WTC11 (cell line): Measurements from ENCODE around the gene HYDIN. TPM values are rescaled to one million over a fixed set of nuclear protein-coding genes. Genes with fewer than 3 reads are reported as not detected.

ENCODE experiments used
- ATAC-seq: fragments of 200-7000 bp; cut with Tn5 transposase; 2 replicates; pipeline ENCODE4 v1.10.0; 2021; ENCODE audit warnings: mild to moderate bottlenecking, moderate library complexity
- CTCF ChIA-PET: fragments of 300-600 bp; sonication (Branson Sonifier 250); formaldehyde crosslinking; loops from one replicate; lab custom pipeline; 2021; ENCODE audit warnings: antibody characterized with exemption; lab: Charles Lee
- POLR2A ChIA-PET: fragments of 350-600 bp; sonication (Branson Sonifier 250); formaldehyde crosslinking; loops from one replicate; lab custom pipeline; 2021; ENCODE audit warnings: antibody characterized with exemption; lab: Charles Lee
- DNase-seq: peaks from one replicate; pipeline ENCODE4 v3.0.0; 2021; ENCODE audit warnings: low spot score
- H3K27ac Mint-ChIP-seq: 2 replicates; pipeline ENCODE4 v1.8.0; 2021; ENCODE audit warnings: mixed read lengths
- H3K27me3 Mint-ChIP-seq: 2 replicates; pipeline ENCODE4 v1.8.0; 2021; ENCODE audit warnings: low read depth, mild to moderate bottlenecking, moderate library complexity, mixed read lengths
- H3K36me3 Mint-ChIP-seq: 2 replicates; pipeline ENCODE4 v1.8.0; 2021; ENCODE audit warnings: mixed read lengths
- H3K4me1 Mint-ChIP-seq: 2 replicates; pipeline ENCODE4 v1.8.0; 2022; ENCODE audit warnings: mixed read lengths
- H3K4me3 Mint-ChIP-seq: 2 replicates; pipeline ENCODE4 v1.8.0; 2021; ENCODE audit warnings: mild to moderate bottlenecking, moderate library complexity, mixed read lengths
- H3K9me3 Mint-ChIP-seq: 2 replicates; pipeline ENCODE4 v1.8.0; 2021; ENCODE audit warnings: mixed read lengths
- CBFB ChIP-seq: sonication (generic); formaldehyde crosslinking; IDR thresholded peaks from 2 replicates; pipeline ENCODE4 v1.8.1; 2022; ENCODE audit warnings: mild to moderate bottlenecking, low read depth, missing genetic modification reagents
- EMX1 ChIP-seq: fragments of 250-450 bp; sonication (Bioruptor Pico); IDR thresholded peaks from 2 replicates; pipeline ENCODE4 v1.8.0; 2021; ENCODE audit warnings: mild to moderate bottlenecking
- FOXK1 ChIP-seq: sonication (generic); formaldehyde crosslinking; IDR thresholded peaks from 2 replicates; pipeline ENCODE4 v1.8.0; 2022; ENCODE audit warnings: mild to moderate bottlenecking, moderate library complexity, missing genetic modification reagents
- GTF2I ChIP-seq: fragments of 250-450 bp; sonication (Bioruptor Pico); conservative IDR thresholded peaks from 2 replicates; pipeline ENCODE4 v1.4.0; 2021; ENCODE audit warnings: mild to moderate bottlenecking
- HMGA2 ChIP-seq: fragments of 250-450 bp; sonication (Bioruptor Pico); IDR thresholded peaks from 2 replicates; pipeline ENCODE4 v1.4.0; 2021; ENCODE audit warnings: mild to moderate bottlenecking, moderate library complexity
- JUN ChIP-seq: sonication (generic); formaldehyde crosslinking; IDR thresholded peaks from 2 replicates; pipeline ENCODE4 v1.8.0; 2023; ENCODE audit warnings: mild to moderate bottlenecking, missing genetic modification reagents
- KAT7 ChIP-seq: sonication (generic); formaldehyde crosslinking; IDR thresholded peaks from 2 replicates; pipeline ENCODE4 v1.8.1; 2023; ENCODE audit warnings: missing genetic modification reagents, mild to moderate bottlenecking, borderline replicate concordance
- OVOL2 ChIP-seq: fragments of 250-450 bp; sonication (Bioruptor Pico); IDR thresholded peaks from 2 replicates; pipeline ENCODE4 v1.9.0; 2021; ENCODE audit warnings: mild to moderate bottlenecking, borderline replicate concordance
- ZNF423 ChIP-seq: fragments of 250-450 bp; sonication (Bioruptor Pico); IDR thresholded peaks from 2 replicates; pipeline ENCODE4 v2.1.2; 2022; ENCODE audit warnings: mild to moderate bottlenecking, moderate library complexity
- total RNA-seq: library from RNA; stranded (reverse); gene quantifications from 3 replicates; pipeline ENCODE4 v1.2.3, GENCODE V29; 2021
- TF ChIP-seq, protein P1 (sequence below): sonication (generic); formaldehyde crosslinking; IDR thresholded peaks from 2 replicates; pipeline ENCODE4 v1.8.0; 2022; ENCODE audit warnings: missing genetic modification reagents
- TF ChIP-seq, protein P2 (sequence below): sonication (generic); formaldehyde crosslinking; IDR thresholded peaks from 2 replicates; pipeline ENCODE4 v1.8.1; 2022; ENCODE audit warnings: low read depth, missing genetic modification reagents, borderline replicate concordance
- TF ChIP-seq, protein P3 (sequence below): fragments of 200-600 bp; IDR thresholded peaks from 2 replicates; pipeline ENCODE4 v1.8.0; 2022; ENCODE audit warnings: antibody characterized with exemption
- TF ChIP-seq, protein P4 (sequence below): sonication (generic); formaldehyde crosslinking; IDR thresholded peaks from 2 replicates; pipeline ENCODE4 v1.8.1; 2022; ENCODE audit warnings: missing genetic modification reagents, borderline replicate concordance
- TF ChIP-seq, protein P5 (sequence below): sonication (generic); formaldehyde crosslinking; IDR thresholded peaks from 2 replicates; pipeline ENCODE4 v1.8.0; 2023; ENCODE audit warnings: missing genetic modification reagents, mild to moderate bottlenecking, borderline replicate concordance
- TF ChIP-seq, protein P6 (sequence below): fragments of 250-450 bp; sonication (Bioruptor Pico); IDR thresholded peaks from 2 replicates; pipeline ENCODE4 v1.9.0; 2021; ENCODE audit warnings: mild to moderate bottlenecking
- TF ChIP-seq, protein P7 (sequence below): sonication (generic); formaldehyde crosslinking; IDR thresholded peaks from 2 replicates; pipeline ENCODE4 v1.8.1; 2023; ENCODE audit warnings: mild to moderate bottlenecking, missing genetic modification reagents
- TF ChIP-seq, protein P8 (sequence below): sonication (generic); formaldehyde crosslinking; IDR thresholded peaks from 2 replicates; pipeline ENCODE4 v1.8.1; 2023; ENCODE audit warnings: mild to moderate bottlenecking, missing genetic modification reagents

HYDIN gene
- total RNA-seq, 1 experiment from 2014 or later: 2.6 TPM

DNA sequence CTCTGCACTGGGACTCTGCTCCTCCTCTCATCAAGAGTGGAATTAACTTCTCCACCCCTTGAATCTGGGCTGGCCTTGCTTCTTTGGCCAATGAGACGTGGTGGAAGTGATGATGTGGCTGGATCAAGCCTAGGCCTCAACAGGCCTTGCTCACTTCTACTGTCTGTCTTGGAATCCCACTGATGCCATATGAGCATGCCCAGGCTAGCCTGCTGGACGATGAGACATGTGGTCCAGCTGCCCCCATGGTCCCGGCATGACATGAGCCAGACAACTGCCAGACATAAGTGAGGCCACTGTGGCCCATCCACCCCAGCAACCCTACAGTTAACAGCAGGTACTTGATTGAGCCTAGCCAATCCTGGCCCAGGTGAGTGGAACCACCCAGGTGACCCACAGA is 448.3 kb downstream of the HYDIN start (continued):
- TF ChIP-seq, protein P1, sequence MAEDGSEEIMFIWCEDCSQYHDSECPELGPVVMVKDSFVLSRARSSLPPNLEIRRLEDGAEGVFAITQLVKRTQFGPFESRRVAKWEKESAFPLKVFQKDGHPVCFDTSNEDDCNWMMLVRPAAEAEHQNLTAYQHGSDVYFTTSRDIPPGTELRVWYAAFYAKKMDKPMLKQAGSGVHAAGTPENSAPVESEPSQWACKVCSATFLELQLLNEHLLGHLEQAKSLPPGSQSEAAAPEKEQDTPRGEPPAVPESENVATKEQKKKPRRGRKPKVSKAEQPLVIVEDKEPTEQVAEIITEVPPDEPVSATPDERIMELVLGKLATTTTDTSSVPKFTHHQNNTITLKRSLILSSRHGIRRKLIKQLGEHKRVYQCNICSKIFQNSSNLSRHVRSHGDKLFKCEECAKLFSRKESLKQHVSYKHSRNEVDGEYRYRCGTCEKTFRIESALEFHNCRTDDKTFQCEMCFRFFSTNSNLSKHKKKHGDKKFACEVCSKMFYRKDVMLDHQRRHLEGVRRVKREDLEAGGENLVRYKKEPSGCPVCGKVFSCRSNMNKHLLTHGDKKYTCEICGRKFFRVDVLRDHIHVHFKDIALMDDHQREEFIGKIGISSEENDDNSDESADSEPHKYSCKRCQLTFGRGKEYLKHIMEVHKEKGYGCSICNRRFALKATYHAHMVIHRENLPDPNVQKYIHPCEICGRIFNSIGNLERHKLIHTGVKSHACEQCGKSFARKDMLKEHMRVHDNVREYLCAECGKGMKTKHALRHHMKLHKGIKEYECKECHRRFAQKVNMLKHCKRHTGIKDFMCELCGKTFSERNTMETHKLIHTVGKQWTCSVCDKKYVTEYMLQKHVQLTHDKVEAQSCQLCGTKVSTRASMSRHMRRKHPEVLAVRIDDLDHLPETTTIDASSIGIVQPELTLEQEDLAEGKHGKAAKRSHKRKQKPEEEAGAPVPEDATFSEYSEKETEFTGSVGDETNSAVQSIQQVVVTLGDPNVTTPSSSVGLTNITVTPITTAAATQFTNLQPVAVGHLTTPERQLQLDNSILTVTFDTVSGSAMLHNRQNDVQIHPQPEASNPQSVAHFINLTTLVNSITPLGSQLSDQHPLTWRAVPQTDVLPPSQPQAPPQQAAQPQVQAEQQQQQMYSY (CRISPR knock-in tag): no peak
- no peak for TF ChIP-seq CBFB (CRISPR knock-in tag)
- TF ChIP-seq, protein P2, sequence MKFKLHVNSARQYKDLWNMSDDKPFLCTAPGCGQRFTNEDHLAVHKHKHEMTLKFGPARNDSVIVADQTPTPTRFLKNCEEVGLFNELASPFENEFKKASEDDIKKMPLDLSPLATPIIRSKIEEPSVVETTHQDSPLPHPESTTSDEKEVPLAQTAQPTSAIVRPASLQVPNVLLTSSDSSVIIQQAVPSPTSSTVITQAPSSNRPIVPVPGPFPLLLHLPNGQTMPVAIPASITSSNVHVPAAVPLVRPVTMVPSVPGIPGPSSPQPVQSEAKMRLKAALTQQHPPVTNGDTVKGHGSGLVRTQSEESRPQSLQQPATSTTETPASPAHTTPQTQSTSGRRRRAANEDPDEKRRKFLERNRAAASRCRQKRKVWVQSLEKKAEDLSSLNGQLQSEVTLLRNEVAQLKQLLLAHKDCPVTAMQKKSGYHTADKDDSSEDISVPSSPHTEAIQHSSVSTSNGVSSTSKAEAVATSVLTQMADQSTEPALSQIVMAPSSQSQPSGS (CRISPR knock-in tag): no peak
- TF ChIP-seq, protein P3, sequence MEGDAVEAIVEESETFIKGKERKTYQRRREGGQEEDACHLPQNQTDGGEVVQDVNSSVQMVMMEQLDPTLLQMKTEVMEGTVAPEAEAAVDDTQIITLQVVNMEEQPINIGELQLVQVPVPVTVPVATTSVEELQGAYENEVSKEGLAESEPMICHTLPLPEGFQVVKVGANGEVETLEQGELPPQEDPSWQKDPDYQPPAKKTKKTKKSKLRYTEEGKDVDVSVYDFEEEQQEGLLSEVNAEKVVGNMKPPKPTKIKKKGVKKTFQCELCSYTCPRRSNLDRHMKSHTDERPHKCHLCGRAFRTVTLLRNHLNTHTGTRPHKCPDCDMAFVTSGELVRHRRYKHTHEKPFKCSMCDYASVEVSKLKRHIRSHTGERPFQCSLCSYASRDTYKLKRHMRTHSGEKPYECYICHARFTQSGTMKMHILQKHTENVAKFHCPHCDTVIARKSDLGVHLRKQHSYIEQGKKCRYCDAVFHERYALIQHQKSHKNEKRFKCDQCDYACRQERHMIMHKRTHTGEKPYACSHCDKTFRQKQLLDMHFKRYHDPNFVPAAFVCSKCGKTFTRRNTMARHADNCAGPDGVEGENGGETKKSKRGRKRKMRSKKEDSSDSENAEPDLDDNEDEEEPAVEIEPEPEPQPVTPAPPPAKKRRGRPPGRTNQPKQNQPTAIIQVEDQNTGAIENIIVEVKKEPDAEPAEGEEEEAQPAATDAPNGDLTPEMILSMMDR: no peak
- TF ChIP-seq, protein P4, sequence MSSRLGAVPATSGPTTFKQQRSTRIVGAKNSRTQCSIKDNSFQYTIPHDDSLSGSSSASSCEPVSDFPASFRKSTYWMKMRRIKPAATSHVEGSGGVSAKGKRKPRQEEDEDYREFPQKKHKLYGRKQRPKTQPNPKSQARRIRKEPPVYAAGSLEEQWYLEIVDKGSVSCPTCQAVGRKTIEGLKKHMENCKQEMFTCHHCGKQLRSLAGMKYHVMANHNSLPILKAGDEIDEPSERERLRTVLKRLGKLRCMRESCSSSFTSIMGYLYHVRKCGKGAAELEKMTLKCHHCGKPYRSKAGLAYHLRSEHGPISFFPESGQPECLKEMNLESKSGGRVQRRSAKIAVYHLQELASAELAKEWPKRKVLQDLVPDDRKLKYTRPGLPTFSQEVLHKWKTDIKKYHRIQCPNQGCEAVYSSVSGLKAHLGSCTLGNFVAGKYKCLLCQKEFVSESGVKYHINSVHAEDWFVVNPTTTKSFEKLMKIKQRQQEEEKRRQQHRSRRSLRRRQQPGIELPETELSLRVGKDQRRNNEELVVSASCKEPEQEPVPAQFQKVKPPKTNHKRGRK: no peak
- TF ChIP-seq ZNF423: no peak
- TF ChIP-seq HMGA2 (CRISPR knock-in tag): no peak

DNA sequence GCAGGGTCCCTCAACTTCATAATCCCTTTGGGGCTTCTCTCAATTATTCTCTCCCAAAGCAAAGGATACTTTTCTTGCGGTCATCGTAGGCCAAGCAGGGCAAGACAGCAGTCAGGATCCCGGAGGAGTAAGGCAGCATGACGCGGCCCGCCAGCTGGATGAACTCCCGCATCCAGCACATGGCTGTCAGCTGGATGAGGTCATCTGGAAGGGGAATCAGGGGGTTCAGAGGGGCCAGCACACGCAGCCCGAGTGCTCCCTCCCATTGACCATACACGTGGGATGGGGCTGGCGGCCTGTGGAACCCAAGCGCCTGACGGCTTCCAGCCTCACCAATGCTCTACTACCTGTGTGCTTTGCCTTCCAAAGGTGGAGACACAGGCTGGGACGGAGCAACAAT is 448.7 kb downstream of the HYDIN start:
- no peak for DNase-seq
- CTCF ChIA-PET: interaction anchor here (1.0 kb wide), 1 partner anchor 11 kb away, joined by 4 read pairs; no protein-coding TSS in a partner anchor
- no peaks in the 10 kb centered on the region for H3K27me3 Mint-ChIP-seq
- no peak overlapping the region for H3K4me3 Mint-ChIP-seq
- no peak overlapping the region for H3K27ac Mint-ChIP-seq
- POLR2A ChIA-PET: no interaction called here
- no peak for ATAC-seq
- peaks cover 7% of the 10 kb centered on the region for H3K9me3 Mint-ChIP-seq
- H3K4me1 Mint-ChIP-seq: peaks cover 2% of the 10 kb centered on the region; the same call in 1 of the 2 replicates
- H3K36me3 Mint-ChIP-seq: peaks cover 64% of the 10 kb centered on the region
- TF ChIP-seq EMX1 (CRISPR knock-in tag): no peak
- no peak for TF ChIP-seq OVOL2 (CRISPR knock-in tag)
- no peak for TF ChIP-seq HMGA2 (CRISPR knock-in tag)
- TF ChIP-seq GTF2I (CRISPR knock-in tag): no peak
- TF ChIP-seq JUN (CRISPR knock-in tag): no peak
- TF ChIP-seq, protein P5, sequence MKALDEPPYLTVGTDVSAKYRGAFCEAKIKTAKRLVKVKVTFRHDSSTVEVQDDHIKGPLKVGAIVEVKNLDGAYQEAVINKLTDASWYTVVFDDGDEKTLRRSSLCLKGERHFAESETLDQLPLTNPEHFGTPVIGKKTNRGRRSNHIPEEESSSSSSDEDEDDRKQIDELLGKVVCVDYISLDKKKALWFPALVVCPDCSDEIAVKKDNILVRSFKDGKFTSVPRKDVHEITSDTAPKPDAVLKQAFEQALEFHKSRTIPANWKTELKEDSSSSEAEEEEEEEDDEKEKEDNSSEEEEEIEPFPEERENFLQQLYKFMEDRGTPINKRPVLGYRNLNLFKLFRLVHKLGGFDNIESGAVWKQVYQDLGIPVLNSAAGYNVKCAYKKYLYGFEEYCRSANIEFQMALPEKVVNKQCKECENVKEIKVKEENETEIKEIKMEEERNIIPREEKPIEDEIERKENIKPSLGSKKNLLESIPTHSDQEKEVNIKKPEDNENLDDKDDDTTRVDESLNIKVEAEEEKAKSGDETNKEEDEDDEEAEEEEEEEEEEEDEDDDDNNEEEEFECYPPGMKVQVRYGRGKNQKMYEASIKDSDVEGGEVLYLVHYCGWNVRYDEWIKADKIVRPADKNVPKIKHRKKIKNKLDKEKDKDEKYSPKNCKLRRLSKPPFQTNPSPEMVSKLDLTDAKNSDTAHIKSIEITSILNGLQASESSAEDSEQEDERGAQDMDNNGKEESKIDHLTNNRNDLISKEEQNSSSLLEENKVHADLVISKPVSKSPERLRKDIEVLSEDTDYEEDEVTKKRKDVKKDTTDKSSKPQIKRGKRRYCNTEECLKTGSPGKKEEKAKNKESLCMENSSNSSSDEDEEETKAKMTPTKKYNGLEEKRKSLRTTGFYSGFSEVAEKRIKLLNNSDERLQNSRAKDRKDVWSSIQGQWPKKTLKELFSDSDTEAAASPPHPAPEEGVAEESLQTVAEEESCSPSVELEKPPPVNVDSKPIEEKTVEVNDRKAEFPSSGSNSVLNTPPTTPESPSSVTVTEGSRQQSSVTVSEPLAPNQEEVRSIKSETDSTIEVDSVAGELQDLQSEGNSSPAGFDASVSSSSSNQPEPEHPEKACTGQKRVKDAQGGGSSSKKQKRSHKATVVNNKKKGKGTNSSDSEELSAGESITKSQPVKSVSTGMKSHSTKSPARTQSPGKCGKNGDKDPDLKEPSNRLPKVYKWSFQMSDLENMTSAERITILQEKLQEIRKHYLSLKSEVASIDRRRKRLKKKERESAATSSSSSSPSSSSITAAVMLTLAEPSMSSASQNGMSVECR: no peak
- TF ChIP-seq, protein P6, sequence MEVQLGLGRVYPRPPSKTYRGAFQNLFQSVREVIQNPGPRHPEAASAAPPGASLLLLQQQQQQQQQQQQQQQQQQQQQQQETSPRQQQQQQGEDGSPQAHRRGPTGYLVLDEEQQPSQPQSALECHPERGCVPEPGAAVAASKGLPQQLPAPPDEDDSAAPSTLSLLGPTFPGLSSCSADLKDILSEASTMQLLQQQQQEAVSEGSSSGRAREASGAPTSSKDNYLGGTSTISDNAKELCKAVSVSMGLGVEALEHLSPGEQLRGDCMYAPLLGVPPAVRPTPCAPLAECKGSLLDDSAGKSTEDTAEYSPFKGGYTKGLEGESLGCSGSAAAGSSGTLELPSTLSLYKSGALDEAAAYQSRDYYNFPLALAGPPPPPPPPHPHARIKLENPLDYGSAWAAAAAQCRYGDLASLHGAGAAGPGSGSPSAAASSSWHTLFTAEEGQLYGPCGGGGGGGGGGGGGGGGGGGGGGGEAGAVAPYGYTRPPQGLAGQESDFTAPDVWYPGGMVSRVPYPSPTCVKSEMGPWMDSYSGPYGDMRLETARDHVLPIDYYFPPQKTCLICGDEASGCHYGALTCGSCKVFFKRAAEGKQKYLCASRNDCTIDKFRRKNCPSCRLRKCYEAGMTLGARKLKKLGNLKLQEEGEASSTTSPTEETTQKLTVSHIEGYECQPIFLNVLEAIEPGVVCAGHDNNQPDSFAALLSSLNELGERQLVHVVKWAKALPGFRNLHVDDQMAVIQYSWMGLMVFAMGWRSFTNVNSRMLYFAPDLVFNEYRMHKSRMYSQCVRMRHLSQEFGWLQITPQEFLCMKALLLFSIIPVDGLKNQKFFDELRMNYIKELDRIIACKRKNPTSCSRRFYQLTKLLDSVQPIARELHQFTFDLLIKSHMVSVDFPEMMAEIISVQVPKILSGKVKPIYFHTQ: no peak
- no peak for TF ChIP-seq KAT7 (CRISPR knock-in tag)
- TF ChIP-seq, protein P7, sequence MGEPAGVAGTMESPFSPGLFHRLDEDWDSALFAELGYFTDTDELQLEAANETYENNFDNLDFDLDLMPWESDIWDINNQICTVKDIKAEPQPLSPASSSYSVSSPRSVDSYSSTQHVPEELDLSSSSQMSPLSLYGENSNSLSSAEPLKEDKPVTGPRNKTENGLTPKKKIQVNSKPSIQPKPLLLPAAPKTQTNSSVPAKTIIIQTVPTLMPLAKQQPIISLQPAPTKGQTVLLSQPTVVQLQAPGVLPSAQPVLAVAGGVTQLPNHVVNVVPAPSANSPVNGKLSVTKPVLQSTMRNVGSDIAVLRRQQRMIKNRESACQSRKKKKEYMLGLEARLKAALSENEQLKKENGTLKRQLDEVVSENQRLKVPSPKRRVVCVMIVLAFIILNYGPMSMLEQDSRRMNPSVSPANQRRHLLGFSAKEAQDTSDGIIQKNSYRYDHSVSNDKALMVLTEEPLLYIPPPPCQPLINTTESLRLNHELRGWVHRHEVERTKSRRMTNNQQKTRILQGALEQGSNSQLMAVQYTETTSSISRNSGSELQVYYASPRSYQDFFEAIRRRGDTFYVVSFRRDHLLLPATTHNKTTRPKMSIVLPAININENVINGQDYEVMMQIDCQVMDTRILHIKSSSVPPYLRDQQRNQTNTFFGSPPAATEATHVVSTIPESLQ (CRISPR knock-in tag): no peak
- TF ChIP-seq FOXK1 (CRISPR knock-in tag): no peak
- TF ChIP-seq, protein P8, sequence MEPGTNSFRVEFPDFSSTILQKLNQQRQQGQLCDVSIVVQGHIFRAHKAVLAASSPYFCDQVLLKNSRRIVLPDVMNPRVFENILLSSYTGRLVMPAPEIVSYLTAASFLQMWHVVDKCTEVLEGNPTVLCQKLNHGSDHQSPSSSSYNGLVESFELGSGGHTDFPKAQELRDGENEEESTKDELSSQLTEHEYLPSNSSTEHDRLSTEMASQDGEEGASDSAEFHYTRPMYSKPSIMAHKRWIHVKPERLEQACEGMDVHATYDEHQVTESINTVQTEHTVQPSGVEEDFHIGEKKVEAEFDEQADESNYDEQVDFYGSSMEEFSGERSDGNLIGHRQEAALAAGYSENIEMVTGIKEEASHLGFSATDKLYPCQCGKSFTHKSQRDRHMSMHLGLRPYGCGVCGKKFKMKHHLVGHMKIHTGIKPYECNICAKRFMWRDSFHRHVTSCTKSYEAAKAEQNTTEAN: no peak
